SK-N-MC (cell line): ENCODE measurements around the gene SNAI1.

Source experiments
- EZH2 ChIP-seq: fragments of 200-600 bp; sonication (generic); IDR thresholded peaks from one replicate; pipeline ENCODE4 v1.6.1; 2017; ENCODE audit warnings: antibody characterized with exemption
- FOXP2 ChIP-seq: optimal IDR thresholded peaks from 2 replicates; pipeline ENCODE3; 2011; ENCODE audit warnings: mild to moderate bottlenecking, moderate library complexity; ENCODE audit not compliant: insufficient read depth; ENCODE audit errors: extremely low read length, control extremely low read depth
- POLR2AphosphoS5 ChIP-seq: IDR thresholded peaks from 2 replicates; pipeline ENCODE4 v1.6.1; 2012; ENCODE audit warnings: mild to moderate bottlenecking, low read depth, low read length, borderline replicate concordance

DNA sequence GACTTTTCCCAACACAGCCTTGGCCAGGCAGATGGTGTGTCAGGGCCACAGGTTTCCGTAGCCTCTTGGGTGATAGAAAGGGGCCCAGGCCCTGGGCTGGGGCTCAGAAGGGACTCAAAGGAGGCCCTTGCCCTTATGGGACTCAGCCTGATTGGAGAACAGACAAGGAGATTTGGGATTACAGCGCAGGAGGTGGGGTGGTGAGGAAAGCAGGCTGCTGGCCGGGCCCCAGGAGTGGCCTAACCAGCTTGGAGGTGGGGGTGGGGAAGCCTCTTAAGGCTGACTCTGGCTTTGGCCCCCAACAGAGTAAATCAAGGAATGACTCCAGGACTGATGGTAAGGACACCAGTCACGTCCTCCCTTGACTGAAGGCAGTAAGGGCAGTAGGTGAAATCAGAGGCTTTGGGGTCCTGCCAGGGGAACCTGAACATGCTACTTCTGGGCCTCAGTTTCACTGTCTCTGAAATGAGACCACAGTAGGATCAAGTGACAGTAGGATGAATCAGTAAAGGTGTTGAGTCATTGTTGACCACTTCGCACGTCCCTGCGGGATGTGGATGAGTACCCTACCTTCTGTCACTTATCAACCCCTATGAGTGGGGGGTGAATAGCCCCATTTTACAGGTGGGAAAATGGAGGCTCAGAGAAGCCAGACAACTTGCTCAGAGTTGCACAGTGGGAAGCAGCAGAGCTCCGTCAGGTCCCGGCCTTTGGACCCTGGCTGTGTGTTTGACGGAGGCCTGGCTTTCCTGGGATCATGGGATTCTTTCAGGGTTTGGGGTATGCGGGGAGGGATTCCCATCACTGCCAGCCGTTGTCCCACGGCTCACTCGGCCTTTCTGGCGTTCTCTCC is 4.5 kb downstream of the SNAI1 start:
- TF ChIP-seq EZH2 (no peak), POLR2AphosphoS5 (no peak), FOXP2 (no peak)
